ENCODE results near the gene CAPN7. TPM values are rescaled to one million over a fixed set of nuclear protein-coding genes. Genes with fewer than 3 reads are reported as not detected.

The CAPN7 gene
- total RNA-seq = 96.2 TPM

GRCh38 chr3:15205934-15206661 is at the start of gene CAPN7:
Gene CAPN7, plus strand, starts transcription at chr3:15206246. Its CDS starts 250 bp downstream, at chr3:15206496.

Other genes starting within 250 kb of the CAPN7 start
- 40.8 TPM for gene MRPS25, start 140.9 kb upstream of the CAPN7 start, total RNA-seq
- 60.1 TPM for gene RBSN, start 107.1 kb upstream of the CAPN7 start, total RNA-seq
- gene SH3BP5, start 126.3 kb downstream of the CAPN7 start, total RNA-seq = 69.2 TPM
- 33.8 TPM for gene METTL6, start 221.3 kb downstream of the CAPN7 start, total RNA-seq
- 19.4 TPM for gene EAF1, start 221.4 kb downstream of the CAPN7 start, total RNA-seq

All from camera-type eye (tissue), 1 donor.